ENCODE measurements around the gene JPT1.
"Not testable (repeated sequence)": the region's sequence is repeated elsewhere in the genome, so short reads cannot be mapped to it uniquely, and the experiment has no call there.

The JPT1 gene

DNA sequence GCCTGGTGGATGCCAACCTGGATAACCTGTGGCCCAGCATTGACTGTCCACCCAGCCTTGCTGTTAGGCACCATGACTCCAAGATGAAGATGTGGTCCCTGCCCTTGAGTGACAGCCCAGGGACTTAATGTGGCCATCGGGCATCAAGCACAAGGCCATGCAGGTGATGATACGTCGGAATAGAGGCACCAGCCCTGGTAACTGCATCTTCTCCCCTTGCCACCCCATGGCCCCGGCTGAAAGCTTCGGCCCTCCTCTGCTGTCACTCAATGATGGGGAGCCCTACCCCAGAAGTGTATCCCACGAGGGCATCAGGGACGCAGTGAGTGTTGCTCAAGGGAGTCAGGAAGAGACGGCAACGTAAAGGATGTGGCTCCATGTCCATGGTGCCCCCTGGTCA is 24.7 kb downstream of the JPT1 start:
- DNase-seq = no peak

DNA sequence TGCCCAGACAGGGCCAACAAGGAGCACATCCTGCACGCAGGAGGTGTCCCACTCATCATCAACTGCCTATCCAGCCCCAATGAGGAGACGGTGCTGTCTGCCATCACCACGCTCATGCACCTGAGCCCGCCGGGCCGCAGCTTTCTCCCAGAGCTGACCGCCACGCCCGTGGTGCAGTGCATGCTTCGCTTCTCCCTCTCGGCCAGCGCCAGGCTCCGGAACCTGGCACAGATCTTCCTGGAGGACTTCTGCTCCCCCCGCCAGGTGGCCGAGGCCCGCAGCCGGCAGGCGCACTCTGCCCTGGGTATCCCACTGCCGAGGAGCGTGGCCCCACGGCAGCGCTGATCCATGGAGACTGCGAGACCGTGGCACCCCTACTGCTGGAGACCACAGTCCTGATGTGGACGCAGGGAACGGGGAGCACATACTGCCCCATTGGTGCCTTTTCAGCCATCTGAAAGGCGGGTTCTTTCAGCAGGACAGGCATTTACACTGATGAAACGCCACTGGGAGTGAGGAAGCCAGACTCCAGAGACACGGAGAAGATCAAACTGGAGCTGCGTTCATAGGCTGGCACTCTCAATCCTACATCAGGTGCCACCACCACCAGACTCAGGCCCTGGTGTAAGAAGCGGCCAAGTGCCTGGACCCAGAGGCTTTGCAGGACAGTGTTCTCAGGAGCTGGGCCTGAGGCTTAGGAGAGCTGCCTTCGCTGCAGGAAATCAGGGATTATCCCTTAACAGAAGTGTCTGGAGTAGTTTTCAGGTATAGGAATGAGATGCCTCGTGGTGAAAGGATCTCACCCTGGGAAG is 25.4 kb downstream of the JPT1 start:
- no peak for DNase-seq

DNA sequence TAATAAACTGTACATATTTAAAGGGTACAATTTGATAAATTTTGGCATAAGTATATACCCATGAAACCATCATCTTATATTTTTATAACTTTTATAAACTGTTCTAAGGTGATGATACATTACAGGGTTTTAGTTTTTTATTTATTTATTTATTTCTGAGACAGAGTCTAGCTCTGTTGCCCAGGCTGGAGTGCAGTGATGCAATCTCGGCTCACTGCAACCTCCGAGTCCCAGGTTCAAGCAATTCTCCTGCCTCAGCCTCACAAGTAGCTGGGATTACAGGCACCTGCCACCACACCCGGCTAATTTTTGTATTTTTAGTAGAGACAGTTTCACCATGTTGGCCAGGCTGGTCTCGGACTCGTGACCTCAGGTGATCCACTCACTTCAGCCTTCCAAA is 26.4 kb downstream of the JPT1 start:
- not testable (repeated sequence) for DNase-seq

DNA sequence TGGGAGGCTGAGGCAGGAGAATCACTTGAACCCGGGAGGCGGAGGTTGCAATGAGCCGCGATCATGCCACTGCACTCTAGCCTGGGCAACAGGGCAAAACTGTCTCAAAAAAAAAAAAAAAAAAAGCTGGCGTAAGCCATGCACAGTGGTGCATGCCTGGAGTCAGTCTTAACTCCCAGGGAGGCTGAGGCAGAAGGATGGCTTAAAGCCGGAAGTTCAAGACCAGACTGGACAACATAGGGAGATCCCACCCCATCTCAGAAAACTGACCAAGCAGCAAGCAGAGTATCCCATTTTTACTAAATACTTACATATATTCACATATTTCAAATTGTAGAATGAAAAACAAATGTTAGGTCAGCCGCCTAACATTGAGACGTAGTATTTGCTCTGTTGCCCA is 27.4 kb downstream of the JPT1 start:
- no peak for DNase-seq

DNA sequence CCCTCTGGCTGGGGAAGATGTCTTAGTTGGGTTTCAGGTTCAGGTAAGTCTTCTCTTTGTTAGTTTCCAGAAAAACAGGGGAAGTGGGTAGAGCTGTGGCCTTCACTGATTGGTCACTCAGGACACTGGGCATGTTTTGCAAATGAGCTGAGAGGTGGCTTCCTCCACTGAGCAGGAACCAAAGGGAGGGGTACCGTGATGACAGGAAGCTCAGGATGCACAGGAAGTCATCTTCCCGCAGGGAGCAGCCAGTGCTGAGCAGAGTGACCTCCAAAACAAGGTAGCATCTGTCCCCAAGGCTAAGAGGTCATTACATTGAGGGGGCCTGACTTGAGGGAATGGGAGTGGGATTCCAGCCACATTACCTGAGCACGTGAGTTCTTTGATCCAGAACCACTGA is 28.3 kb downstream of the JPT1 start:
- DNase-seq = no peak

DNA sequence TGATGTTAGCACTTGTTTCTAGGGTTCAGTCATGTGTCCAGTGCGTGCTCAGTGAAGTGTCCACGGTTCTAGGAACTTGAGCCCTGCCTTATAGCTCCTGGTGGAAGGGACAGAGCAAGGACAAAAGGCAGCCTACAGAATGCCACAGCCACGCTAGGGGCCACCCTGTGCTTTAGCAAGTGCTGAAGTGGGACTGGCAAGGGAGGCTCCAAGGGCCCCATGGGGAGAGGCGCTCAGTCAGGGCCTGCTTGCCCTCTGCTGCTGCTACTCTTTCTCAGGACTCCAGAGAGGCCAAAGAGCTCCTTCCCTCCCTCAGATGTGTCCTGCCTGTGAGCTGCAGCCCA is 29.5 kb downstream of the JPT1 start:
- DNase-seq = no peak

DNA sequence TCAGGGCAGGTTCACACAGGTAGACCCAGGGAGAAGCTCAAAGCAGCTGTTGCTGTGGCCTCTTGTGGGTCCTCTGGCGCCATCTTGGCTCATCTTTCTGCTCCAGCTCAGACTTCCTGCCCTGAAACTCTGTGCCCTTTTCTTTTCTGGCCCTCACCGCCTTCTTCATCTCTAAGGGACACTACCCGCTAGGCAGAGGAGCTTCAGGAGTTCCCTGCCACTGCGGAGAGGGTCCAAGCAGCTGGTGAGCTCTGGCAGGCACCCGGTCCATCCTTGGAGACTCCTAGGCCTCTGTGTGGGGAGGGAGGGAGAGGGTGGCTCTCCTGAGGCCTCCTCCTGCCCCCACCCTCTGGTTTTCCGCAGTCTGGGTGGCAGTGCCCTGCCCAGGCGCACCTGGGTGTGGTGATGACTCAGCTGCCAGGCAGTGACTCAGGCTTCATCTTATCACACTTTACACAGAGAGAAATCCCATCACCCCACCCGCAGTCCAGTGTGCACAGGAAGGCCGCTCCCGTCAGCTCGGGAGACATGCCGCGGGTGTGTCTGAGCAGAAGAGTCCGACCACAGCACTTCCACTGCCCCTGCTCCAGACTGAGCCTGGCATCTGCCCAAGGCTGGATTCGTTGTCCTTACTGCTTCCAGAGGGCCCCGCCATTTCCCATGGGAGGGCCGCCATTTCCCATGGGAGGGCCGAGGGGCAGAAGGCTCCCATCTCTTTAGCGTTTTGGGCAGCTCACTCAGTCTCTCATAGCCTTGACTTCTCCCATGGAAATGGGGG is 30.1 kb downstream of the JPT1 start:
- peak; percentile 86 for DNase-seq

DNA sequence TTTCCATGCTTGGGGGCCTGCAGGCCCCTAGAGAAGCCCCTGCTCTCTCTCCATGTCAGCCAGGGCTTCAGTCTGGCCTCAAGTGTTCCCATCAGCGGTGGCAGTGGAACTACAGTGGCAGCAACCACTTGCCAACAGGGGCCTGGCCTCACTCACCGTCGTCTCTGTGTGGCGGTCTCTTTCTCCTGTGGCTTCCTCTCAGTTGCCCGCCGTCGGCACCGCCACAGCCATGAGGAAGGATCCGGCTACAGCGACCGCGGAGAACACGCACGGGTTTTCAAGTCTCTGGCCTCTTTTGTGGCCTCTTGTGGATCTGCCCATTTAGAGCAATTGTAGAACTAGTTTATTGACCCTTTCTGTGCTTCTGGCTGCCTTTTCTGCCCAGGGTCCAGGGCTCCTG is 36.0 kb downstream of the JPT1 start:
- no peak for DNase-seq

DNA sequence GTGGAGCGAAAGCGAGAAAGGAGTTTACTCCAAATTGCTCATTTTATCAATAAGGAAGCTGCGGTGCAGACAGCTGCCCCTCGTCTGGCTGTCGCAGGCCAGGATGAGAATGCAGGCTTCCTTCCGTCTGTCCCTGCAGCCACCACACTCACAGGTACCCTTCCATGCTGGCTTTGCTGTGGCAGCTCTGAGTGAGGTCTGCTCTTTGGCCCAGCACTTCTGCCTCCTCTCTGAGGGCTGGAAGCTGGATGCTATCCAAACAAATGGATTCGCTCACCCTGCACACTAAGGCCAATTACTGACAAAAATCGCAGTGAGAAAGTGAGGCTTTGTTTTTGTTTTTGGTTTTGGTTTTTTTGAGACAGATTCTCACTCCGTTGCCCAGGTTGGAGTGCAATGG is 37.6 kb downstream of the JPT1 start:
- DNase-seq = no peak

DNA sequence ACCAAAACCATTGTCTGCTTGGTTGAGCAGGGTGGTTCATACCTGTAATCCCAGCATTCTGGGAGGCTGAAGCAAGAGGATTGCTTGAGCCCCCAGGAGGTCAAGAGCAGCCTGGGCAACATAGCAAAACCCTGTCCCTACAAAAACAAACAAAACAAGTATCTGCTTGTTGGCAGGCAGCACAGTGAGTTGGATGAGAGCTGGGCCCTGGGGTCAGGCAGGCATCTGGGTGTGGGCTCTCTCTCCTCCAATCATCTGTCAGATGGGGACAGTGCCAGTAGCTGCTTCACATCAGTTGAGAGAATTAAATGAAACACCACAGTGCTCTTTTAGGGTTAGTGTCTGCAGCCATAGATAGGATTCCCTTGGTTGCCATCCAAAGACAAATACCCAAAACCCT is 38.8 kb downstream of the JPT1 start:
- no peak for DNase-seq

DNA sequence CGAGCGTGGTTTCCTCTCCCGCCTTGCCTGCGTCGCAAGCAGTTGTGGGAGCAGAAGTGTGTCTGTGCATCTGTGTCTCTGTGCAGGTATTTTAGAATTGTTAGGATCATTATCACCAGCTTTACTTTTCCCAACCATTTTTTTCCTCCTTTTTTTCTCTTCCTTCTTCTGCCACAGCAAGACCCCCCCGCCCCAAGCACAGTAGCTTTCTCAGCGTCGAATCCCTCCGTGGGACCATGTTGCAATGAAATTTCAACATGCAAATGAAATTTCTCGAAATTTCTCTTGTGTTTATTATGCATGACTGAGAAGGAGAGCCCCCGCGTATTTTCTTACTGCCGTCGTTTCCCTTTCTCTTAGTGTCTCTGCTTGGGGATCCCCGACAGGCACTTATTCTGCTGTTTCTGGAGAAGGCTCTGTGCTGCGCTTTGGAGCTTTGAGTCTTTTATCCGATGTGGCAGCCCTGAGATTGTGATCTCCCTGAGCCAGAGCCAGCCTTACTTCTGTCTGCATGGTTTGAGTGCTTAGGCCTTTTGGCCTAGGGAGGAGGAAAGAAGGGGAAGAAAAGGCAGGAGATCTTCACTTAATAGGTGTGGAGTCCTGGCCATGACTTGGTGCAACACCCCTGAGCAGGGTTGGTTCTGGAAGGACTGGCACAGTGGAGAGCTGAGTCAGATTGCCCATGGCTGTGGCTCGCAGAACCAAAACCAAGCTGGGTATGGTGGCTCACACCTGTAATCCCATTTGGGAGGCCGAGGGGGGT is 39.6 kb downstream of the JPT1 start:
- DNase-seq = no peak

DNA sequence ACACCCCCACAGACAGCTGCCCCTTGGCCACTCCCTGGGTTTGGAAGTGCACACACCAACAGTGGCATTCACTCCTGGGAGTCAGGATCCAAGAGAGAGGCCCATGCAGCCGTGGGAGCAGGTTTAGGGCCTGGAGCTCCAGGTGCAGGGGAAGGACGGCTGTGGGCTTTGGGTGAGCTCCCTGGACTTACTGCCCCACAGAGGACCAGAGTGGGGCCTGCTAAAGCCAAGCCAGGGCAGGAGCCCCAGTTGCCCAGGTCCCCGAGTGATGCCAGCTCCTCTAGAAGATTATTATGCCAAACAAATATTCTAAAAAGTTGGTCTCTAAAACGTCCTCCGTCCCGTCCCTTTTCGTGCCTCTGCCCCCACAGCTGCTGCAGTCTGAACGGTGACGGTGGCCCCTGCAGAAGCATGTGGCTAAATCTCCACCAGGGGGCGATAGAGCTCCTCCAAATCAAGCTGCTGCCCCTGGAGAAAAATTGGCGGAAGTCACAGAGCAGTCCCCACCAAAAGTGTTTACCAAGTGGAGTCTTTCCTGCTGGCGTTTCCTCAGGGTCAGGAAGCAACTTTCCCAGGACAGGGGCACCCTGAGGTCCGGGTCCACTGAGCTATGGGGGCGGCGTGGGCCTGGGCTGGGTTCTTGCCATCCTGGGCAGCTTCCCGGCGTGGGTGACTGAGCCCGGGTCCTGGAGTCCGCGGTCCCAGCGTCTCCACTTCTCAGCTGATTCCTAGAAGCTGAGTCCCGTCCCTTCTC is 40.3 kb downstream of the JPT1 start:
- peak; percentile 71 for DNase-seq

DNA sequence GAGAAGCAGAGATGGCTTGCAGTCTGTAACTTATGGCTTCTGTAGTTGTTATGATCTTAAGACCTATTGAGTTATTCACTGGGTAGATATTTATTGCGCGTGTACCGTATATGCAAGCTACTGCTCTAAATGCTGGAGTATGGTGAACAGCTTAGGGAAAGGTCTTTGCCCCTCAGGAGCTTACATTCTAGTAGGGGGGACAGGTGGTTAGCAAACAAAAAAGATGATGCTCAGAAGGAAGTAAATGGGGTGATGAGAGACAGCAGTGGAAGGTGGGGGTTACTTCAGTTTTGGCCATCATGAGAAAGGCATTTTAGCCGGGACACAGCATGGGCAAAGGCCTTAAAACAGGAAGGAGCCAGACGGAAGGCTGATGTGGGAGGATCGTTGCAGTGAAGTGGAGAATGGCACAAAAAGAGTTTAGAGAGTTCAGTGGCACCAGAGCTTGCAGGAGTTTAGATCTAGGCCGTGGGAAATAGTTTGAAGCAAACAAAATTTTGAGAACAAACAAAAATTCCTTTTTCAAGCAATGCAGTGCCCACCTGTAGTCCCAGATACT is 42.5 kb downstream of the JPT1 start:
- no peak for DNase-seq

DNA sequence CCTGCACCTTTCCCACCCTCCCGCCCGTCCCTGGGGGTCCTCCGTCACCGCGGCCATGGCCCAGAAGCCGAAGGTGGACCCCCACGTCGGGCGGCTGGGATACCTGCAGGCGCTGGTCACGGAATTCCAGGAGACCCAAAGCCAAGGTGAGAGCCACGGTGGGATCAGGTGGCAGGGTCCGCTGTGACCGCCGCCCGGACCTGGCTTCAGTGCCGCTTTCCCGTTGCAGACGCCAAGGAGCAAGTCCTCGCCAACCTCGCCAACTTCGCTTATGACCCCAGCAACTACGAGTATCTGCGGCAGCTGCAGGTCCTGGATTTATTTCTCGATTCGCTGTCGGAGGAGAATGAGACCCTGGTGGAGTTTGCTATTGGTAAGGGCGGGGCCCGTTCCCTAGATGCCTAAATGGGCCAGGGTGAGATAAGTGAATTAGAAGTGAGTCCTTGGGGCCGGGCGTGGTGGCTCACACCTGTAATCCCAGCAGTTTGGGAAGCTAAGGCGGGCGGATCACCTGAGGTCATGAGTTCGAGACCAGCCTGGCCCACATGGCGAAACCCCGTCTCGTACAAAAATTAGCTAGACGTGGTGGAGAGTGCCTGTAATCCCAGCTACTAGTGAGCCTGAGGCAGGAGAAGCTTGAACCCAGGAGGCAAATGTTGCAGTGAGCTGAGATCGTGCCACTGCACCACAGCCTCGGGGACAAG is 43.9 kb downstream of the JPT1 start:
- DNase-seq = no peak

DNA sequence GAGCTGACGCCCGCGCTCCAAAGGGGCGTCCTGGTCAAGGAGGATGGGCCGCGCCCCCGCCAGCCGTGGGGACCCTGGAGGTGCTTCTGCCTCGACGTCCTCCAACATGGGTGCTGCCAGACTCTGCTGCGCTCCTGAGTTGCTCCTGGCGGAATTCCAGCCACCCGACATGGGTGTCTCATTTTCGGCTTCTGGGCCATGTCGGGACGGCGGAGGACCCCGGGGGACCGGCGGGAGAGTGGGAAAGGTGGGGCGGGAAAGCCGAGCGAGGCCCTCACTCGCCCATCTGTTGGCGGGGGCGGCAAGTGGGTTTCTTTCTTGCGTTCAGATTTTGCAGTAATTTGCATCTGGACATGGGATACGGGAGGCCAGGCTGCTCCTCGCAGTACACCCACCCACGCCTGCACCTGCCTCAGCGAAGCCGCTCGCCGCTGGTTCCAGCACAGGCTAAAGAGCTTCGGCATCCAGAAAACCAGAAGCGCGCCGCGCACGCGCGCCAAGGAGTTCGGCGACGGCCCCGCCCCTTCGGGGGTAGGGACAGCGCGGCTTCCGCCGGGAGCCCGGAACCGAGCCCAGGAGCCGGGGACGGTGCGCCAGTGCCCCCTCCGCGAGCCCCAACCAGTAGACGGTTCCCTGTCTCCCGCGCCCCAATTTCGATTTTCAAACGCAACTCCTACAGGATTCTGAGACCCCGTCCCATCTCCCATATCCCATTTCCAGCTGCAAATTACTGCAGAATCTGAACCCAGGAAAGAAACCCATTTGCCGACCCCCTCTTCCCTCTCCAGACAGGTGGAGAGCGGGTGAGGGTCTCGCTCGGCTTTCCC is 44.7 kb downstream of the JPT1 start, which contains the start of gene ARMC7:
TSS of gene ARMC7 (plus strand) at position 563 of the 827 bp plus-strand sequence. CDS start 320 bp downstream, outside the sequence.
- DNase-seq = peak; percentile 54

DNA sequence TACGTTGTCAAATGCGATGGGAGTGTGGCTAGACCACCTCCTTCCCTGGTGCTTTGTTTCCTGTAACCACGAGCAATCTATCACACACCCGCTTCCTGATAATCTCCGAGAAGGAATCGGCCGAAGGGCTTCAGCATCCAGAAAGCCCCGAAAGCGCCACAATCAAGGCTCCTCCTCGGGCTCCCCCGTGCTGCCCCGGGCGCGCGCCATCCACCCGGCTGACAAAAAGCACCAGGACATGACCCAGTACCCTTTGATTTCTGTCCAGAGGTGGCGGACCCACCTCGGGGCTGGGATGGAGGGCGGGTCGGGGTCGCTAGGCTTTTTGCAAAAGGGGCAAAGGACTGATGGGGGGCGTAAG is 45.3 kb downstream of the JPT1 start:
- no peak for DNase-seq

DNA sequence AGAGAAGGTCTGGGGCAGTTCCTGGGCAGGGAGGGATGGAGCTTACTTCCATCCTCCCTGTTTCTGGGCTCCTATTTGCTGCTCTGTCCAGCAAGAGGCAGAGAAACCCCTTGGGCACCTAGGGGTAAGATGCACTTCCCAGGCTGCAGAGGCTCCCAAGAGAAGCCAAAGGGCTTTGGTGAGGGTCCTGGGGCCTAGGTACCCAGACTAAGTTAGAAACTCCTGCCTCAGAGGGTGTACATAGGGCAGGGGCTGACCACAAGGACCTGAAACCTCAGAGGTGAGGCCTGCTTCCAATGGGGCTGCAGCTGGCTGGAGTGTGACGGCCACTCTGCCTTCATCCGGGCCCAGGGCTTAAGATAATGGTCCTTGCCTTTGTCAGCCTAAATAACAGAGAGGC is 46.1 kb downstream of the JPT1 start:
- DNase-seq = no peak

DNA sequence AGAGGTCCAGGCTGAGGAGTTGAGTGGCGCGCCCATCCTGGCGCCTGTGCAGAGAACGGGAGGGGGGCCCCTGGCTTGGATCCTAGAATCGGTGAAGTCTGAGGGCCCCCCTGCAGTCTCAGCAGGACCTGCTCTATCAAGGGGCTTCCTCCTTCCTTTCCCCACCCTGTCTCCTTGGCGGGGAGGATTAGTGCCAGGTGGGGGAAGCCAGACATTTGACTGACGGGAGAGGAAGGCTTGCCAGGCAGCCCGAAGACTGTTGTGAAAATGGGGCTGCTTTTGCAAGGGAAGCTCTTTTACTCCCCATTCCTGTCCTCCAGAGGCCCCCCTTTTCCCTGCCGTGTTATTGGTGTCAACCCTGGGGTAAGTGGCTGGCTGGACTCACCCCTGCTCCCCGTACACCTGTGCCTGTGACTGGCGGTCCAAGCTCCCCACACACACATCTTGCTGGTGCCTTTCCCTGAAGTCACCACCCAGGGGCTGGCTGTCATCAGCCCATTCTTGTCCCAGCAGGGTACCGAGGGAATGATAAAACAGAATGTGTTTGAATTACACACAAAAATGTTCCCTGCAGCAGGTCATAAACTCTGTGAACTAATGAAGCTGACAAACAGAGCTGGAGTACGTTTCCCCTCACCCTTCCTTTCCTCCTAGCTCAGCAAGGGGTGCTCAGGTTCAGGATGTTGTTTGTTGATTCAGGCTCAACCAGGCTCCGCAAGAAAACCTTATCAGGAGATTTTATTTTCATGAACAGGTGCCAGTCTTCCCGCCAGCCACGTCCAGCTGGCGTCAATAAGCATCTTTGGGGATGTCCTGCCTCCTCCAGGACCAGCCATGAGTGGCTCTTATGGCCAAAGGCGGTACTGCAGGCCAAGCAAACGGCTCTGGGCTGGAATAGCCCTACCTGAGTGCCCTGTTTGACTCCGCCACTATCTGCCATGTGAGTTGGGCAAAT is 48.9 kb downstream of the JPT1 start:
- DNase-seq = no peak

DNA sequence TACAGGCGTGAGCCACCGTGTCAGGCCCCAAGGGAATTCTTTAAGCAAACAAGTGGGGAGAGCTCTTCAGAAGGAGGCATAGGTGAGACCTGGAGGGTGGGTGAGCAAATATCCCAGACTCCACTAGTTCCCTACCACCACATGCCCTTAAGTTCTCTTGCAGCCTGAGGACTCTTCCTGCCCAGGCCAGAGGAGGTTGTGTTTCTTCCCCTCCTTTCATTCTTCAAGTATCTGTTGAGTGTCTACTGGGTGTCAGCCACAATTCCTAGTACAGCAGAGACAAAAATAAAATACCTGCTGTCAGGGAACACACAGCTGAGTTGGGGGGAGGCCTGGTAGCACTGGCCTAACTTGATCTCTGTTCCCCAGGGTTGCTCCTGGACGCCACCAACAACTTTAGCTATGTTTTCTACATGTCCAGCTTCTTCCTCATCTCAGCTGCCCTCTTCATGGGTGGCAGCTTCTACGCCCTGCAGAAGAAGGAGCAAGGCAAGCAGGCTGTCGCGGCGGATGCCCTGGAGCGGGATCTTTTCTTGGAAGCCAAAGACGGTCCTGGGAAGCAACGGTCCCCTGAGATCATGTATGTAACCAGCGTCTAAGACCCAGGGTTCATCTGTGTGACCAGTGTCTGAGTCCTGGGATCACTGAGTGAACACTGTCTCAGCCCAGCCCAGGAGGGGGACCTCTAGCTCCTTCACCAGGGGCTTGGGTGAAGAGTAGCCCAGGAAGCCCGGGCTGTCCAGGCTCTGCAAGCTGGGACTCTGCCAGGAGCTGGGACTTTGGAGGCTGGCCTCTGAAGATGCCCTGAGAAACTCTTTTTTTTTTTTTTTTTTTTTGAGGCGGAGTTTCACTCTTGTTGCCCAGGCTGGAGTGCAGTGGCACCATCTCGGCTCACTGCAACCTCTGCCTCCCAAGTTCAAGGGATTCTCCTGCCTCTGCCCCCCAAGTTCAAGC is 50.4 kb downstream of the JPT1 start:
- DNase-seq = no peak
